ENCODE measurements around the gene NPEPL1.
A peak's percentile ranks its signal among the peaks of the same experiment; 100 is the strongest.

DNA sequence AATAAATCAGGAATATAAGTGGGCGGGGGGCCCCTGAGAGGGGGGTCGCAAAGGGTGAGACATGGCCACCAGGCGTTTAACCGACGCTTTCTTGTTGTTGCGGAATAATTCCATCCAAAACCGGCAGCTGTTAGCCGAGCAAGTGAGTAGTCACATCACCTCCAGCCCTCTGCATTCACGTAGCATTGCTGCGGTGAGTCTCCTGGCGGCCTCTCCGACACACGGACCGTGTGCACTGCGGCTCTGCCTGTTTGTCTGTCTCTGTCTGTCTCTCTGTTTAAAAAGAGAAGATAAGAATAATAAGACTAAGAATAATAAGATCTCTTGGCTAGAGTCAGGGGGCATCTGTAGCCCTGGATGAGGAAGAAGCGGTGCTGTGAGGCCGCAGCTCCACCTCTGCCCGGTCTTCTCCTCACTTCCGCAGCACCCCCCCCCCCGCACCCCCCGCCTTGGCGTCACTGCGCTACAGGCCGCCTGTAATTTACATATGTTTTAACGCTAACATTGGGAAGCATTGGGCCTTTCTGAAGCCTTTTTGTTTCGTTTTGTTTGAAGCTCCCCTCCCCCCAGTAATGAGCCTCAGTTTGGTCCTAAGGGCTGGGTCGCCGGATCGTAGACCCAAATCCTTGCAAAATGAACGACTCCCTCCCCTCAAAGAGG is 40.5 kb upstream of the NPEPL1 start:
- TF ChIP-seq EP300 (IDR thresholded peaks at IDR 0.05) = no peak
- no peak for TF ChIP-seq CTCF (IDR thresholded peaks at IDR 0.05)
- TF ChIP-seq POLR2A (IDR thresholded peaks at IDR 0.05) = no peak
- peak in 1 of 3 donors; percentile 48 for TF ChIP-seq POLR2AphosphoS5 (IDR thresholded peaks at IDR 0.05)
